ENCODE results near the gene SIGLEC15.

DNA sequence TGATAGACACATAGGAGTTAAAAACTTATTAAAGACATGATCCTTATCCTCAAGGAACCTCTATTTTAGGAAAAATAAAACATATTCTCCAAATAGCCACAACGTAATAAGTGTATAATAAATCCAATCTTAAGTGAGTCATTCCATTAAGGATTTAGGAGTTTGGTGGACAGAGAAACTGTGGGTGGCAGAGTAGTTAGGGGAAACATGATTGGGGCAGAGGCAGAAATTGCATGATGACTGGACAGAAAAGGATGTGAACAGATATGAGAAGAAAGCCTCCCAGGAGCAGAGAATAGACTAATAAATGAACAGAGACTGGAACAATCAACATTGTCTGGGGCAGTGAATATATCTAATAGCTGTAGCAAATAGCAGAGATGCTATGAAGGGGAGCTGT, 48.1 kb upstream of the SIGLEC15 start:
- TF ChIP-seq, protein P1, sequence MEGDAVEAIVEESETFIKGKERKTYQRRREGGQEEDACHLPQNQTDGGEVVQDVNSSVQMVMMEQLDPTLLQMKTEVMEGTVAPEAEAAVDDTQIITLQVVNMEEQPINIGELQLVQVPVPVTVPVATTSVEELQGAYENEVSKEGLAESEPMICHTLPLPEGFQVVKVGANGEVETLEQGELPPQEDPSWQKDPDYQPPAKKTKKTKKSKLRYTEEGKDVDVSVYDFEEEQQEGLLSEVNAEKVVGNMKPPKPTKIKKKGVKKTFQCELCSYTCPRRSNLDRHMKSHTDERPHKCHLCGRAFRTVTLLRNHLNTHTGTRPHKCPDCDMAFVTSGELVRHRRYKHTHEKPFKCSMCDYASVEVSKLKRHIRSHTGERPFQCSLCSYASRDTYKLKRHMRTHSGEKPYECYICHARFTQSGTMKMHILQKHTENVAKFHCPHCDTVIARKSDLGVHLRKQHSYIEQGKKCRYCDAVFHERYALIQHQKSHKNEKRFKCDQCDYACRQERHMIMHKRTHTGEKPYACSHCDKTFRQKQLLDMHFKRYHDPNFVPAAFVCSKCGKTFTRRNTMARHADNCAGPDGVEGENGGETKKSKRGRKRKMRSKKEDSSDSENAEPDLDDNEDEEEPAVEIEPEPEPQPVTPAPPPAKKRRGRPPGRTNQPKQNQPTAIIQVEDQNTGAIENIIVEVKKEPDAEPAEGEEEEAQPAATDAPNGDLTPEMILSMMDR (IDR thresholded peaks at IDR 0.05) = no peak
- TF ChIP-seq POLR2AphosphoS5 (IDR thresholded peaks at IDR 0.05) = no peak

Measured in breast epithelium (tissue), 3 donors.